Endothelial cell of umbilical vein (primary cell): Measurements from ENCODE around the gene NADSYN1. TPM values are rescaled to one million over a fixed set of nuclear protein-coding genes. Genes with fewer than 3 reads are reported as not detected.
"Not testable (repeated sequence)": the region's sequence is repeated elsewhere in the genome, so short reads cannot be mapped to it uniquely, and the experiment has no call there.

Experiments
- BruUV-seq: library from RNA; stranded (reverse); fragments of 400-500 nt; replicated peaks from 2 replicates; lab custom pipeline; 2021; lab: Mats Ljungman, UMichigan
- CTCF ChIA-PET: fragments of 300-600, 350-600 bp; sonication (Branson Sonifier 250); formaldehyde crosslinking; loops from one replicate; lab custom pipeline; 2021; ENCODE audit warnings: antibody characterized with exemption, inconsistent platforms; lab: Charles Lee
- POLR2A ChIA-PET: fragments of 300-600, 350-600 bp; sonication (Branson Sonifier 250); formaldehyde crosslinking; loops from one replicate; lab custom pipeline; 2021; ENCODE audit warnings: antibody characterized with exemption, inconsistent platforms; lab: Charles Lee
- DNase-seq: peaks from one replicate; pipeline ENCODE4 v3.0.0-alpha.2; 2011; ENCODE audit warnings: low read depth, low spot score
- FAIRE-seq: peaks from 2 replicates; lab custom pipeline; 2011; peaks lifted over from hg19 to GRCh38; lab: Jason Lieb, UNC
- H2AFZ ChIP-seq: 2 replicates; pipeline ENCODE4 v1.6.0; 2012; ENCODE audit warnings: low read depth, low read length, control low read depth, inconsistent platforms
- H3K27ac ChIP-seq: 2 replicates; pipeline ENCODE4 v1.5.1; 2011; ENCODE audit warnings: low read depth, mild to moderate bottlenecking, control low read depth, low read length, moderate library complexity; ENCODE audit not compliant: insufficient read depth
- H3K27me3 ChIP-seq, 2 experiments: 2 replicates each; pipeline versions ENCODE4 v1.6.0 to v1.6.1; 2011; ENCODE audit warnings: low read length in 2 of 2, mixed read lengths in 1 of 2; ENCODE audit not compliant: control insufficient read depth in 2 of 2, insufficient read depth in 2 of 2
- H3K36me3 ChIP-seq, 2 experiments: 2 replicates in 1 of 2; 3 replicates in 1 of 2; pipeline ENCODE4 v1.5.1; 2011; ENCODE audit warnings: low read length in 2 of 2, mild to moderate bottlenecking in 1 of 2, moderate library complexity in 1 of 2; ENCODE audit not compliant: control insufficient read depth in 2 of 2, insufficient read depth in 2 of 2; ENCODE audit errors: extremely low read depth in 1 of 2
- H3K4me1 ChIP-seq: 3 replicates; pipeline ENCODE4 v1.5.1; 2011; ENCODE audit warnings: mild to moderate bottlenecking, low read length; ENCODE audit not compliant: control insufficient read depth, insufficient read depth; ENCODE audit errors: extremely low read depth
- H3K4me2 ChIP-seq: 2 replicates; pipeline ENCODE4 v1.6.1; 2011; ENCODE audit warnings: low read length, control low read depth, mixed read lengths; ENCODE audit not compliant: insufficient read depth
- H3K4me3 ChIP-seq, 3 experiments: fragments of 200-600 bp in 1 of 3; sonication (generic), shearing (Covaris generic) in 1 of 3; replicated peaks in 1 of 3; 2 replicates each; pipeline ENCODE4 v1.5.1; 2011 to 2016; ENCODE audit warnings: control low read depth in 3 of 3, low read length in 3 of 3, mild to moderate bottlenecking in 2 of 3, inconsistent platforms in 1 of 3, low read depth in 1 of 3, moderate library complexity in 1 of 3; ENCODE audit not compliant: insufficient read depth in 1 of 3
- H3K79me2 ChIP-seq: 2 replicates; pipeline ENCODE4 v1.6.0; 2012; ENCODE audit warnings: low read length, inconsistent platforms; ENCODE audit not compliant: control insufficient read depth, insufficient read depth
- H3K9ac ChIP-seq: replicated peaks from 2 replicates; pipeline ENCODE3; 2011; ENCODE audit warnings: low read length, control low read depth; ENCODE audit not compliant: insufficient read depth; ENCODE audit errors: extremely low read depth
- H3K9me1 ChIP-seq: replicated peaks from 3 replicates; pipeline ENCODE4 v1.6.0; 2011; ENCODE audit warnings: mild to moderate bottlenecking, low read length; ENCODE audit not compliant: control insufficient read depth, insufficient read depth; ENCODE audit errors: extremely low read depth
- H3K9me3 ChIP-seq: replicated peaks from 2 replicates; pipeline ENCODE4 v1.5.1; 2012; ENCODE audit warnings: low read length, inconsistent platforms; ENCODE audit not compliant: control insufficient read depth, insufficient read depth
- H4K20me1 ChIP-seq: replicated peaks from 2 replicates; pipeline ENCODE3; 2011; ENCODE audit warnings: mild to moderate bottlenecking, low read length; ENCODE audit not compliant: control insufficient read depth, insufficient read depth; ENCODE audit errors: extremely low read depth
- EZH2 ChIP-seq: IDR thresholded peaks from 2 replicates; pipeline ENCODE4 v1.6.1; 2012; ENCODE audit warnings: borderline replicate concordance, low read depth, mild to moderate bottlenecking, moderate library complexity, low read length, inconsistent platforms; ENCODE audit not compliant: severe bottlenecking
- FOS ChIP-seq: IDR thresholded peaks from 2 replicates; pipeline ENCODE4 v1.6.1; 2011; ENCODE audit warnings: mild to moderate bottlenecking, low read length, moderate library complexity, borderline replicate concordance; ENCODE audit not compliant: insufficient read depth
- GATA2 ChIP-seq: IDR thresholded peaks from 2 replicates; pipeline ENCODE4 v1.7.0; 2011; ENCODE audit warnings: low read depth, mild to moderate bottlenecking, moderate library complexity, mixed read lengths, low read length; ENCODE audit not compliant: insufficient read length, insufficient read depth
- JUN ChIP-seq: IDR thresholded peaks from 2 replicates; pipeline ENCODE4 v1.6.1; 2011; ENCODE audit warnings: borderline replicate concordance, low read depth; ENCODE audit not compliant: insufficient read length, insufficient read depth
- MYC ChIP-seq: IDR thresholded peaks from one replicate; pipeline ENCODE4 v1.6.1; 2011; ENCODE audit warnings: mild to moderate bottlenecking, low read depth, low read length
- POLR2A ChIP-seq: IDR thresholded peaks from 2 replicates; pipeline ENCODE4 v1.6.1; 2012; ENCODE audit warnings: low read depth, mild to moderate bottlenecking, control low read depth, low read length
- POLR2AphosphoS5 ChIP-seq: IDR thresholded peaks from 2 replicates; pipeline ENCODE4 v1.6.1; 2012; ENCODE audit warnings: low read depth, mild to moderate bottlenecking, control low read depth, low read length, moderate library complexity; ENCODE audit not compliant: insufficient read depth
- dilution Hi-C: fragments of 300-500 bp; cut with MboI; formaldehyde crosslinking; loops from one replicate; pipeline ENCODE4 v1.15.0; 2019; ENCODE audit warnings: low sequenced_read_pairs; ENCODE audit not compliant: extremely low pct_ligation_motif_present
- intact Hi-C: fragments of 100-400 bp; cut with micrococcal nuclease; formaldehyde crosslinking; loops from one replicate; pipeline ENCODE4 v1.10.0; 2022
- polyA plus RNA-seq, 4 experiments: library from polyadenylated mRNA; depleted of rRNA in 3 of 4; stranded (reverse) in 3 of 4; unstranded in 1 of 4; fragments of >200 nt; gene quantifications; 2 replicates each; pipeline versions ENCODE4 v1.2.1 to v1.2.3, GENCODE V29; 2011 to 2012; ENCODE audit warnings: missing spikeins in 1 of 4
- total RNA-seq: library from RNA; stranded (reverse); gene quantifications from 2 replicates; pipeline ENCODE4 v1.2.3, GENCODE V29; 2021
- TF ChIP-seq, protein P1 (sequence below), 2 donors: IDR thresholded peaks; 1 replicate in 1 of 2; 2 replicates in 1 of 2; pipeline ENCODE4 v1.5.1; 2011; ENCODE audit warnings: low read length in 2 of 2, mild to moderate bottlenecking in 2 of 2, moderate library complexity in 2 of 2, control low read depth in 1 of 2, inconsistent platforms in 1 of 2, low read depth in 1 of 2; ENCODE audit not compliant: insufficient read depth in 1 of 2; ENCODE audit errors: extremely low read depth in 1 of 2
- TF ChIP-seq, protein P2 (sequence below): IDR thresholded peaks from 2 replicates; pipeline ENCODE4 v1.6.1; 2011; ENCODE audit not compliant: insufficient read depth, insufficient read length

NADSYN1 gene
- total and polyA plus RNA-seq, 2 donors (not counting 3 experiments of a cell fraction or from before 2014, with no cell fraction given) = 77.5 to 99.2 TPM

DNA sequence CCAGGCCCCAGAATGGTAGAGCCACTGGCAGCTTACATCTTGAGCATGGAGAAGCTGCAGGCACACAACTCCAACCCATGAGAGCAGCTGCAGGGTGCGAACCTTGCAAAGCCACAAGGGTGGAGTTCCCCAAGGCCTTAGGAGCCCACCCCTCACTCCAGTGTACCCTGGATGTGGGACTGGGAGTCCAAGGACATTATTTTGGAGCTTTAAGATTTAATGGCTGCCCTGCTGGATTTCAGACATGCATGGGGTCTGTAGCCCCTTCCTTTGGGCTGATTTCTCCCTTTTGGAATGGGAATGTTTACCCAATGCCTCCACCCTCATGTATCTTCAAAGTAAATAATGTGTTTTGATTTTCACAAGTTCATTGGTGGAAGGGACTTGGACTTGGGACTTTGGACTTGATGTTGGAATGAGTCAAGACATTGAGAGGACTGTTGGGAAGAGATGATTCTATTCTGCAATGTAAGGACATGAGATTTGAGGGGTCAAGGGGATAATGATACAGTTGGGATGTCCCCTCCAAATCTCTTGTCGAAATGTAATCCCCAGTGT is 73.0 kb downstream of the NADSYN1 start:
- intact Hi-C loops (no loop called here), dilution Hi-C loops (no loop called here)
- Histone ChIP-seq H3K4me2 (no peak overlapping the region), H3K4me3 (no peak overlapping the region), H3K9me1 (no peaks in the 10 kb centered on the region), H3K36me3 (no peaks in the 10 kb centered on the region), H3K9ac (no peak overlapping the region), H2AFZ (no peak overlapping the region), H3K4me1 (no peaks in the 10 kb centered on the region), H4K20me1 (no peaks in the 10 kb centered on the region), H3K9me3 (no peaks in the 10 kb centered on the region), H3K27ac (no peak overlapping the region), H3K27me3 (no peaks in the 10 kb centered on the region), H3K79me2 (no peaks in the 10 kb centered on the region)
- TF ChIP-seq EZH2 = no peak
- TF ChIP-seq, protein P1, sequence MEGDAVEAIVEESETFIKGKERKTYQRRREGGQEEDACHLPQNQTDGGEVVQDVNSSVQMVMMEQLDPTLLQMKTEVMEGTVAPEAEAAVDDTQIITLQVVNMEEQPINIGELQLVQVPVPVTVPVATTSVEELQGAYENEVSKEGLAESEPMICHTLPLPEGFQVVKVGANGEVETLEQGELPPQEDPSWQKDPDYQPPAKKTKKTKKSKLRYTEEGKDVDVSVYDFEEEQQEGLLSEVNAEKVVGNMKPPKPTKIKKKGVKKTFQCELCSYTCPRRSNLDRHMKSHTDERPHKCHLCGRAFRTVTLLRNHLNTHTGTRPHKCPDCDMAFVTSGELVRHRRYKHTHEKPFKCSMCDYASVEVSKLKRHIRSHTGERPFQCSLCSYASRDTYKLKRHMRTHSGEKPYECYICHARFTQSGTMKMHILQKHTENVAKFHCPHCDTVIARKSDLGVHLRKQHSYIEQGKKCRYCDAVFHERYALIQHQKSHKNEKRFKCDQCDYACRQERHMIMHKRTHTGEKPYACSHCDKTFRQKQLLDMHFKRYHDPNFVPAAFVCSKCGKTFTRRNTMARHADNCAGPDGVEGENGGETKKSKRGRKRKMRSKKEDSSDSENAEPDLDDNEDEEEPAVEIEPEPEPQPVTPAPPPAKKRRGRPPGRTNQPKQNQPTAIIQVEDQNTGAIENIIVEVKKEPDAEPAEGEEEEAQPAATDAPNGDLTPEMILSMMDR (IDR thresholded peaks at IDR 0.05; ENCODE audit: extremely low read depth in 1 of 2, insufficient read depth in 1 of 2, low read depth in 1 of 2, low read length in 2 of 2) = no peak
- no peak for TF ChIP-seq FOS
- TF ChIP-seq POLR2AphosphoS5 = no peak
- TF ChIP-seq GATA2 = no peak
- TF ChIP-seq JUN = no peak
- TF ChIP-seq, protein P2, sequence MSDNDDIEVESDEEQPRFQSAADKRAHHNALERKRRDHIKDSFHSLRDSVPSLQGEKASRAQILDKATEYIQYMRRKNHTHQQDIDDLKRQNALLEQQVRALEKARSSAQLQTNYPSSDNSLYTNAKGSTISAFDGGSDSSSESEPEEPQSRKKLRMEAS = no peak
- TF ChIP-seq MYC = no peak
- TF ChIP-seq POLR2A = no peak
- FAIRE-seq = no peak
- ChIA-PET POLR2A (no interaction called here), CTCF (interaction anchor here (1.3 kb wide), 2 partner anchors 20 to 37 kb away, joined by 3 read pairs; no protein-coding TSS in a partner anchor)
- no peak for DNase-seq
- no TSS peak for BruUV-seq

DNA sequence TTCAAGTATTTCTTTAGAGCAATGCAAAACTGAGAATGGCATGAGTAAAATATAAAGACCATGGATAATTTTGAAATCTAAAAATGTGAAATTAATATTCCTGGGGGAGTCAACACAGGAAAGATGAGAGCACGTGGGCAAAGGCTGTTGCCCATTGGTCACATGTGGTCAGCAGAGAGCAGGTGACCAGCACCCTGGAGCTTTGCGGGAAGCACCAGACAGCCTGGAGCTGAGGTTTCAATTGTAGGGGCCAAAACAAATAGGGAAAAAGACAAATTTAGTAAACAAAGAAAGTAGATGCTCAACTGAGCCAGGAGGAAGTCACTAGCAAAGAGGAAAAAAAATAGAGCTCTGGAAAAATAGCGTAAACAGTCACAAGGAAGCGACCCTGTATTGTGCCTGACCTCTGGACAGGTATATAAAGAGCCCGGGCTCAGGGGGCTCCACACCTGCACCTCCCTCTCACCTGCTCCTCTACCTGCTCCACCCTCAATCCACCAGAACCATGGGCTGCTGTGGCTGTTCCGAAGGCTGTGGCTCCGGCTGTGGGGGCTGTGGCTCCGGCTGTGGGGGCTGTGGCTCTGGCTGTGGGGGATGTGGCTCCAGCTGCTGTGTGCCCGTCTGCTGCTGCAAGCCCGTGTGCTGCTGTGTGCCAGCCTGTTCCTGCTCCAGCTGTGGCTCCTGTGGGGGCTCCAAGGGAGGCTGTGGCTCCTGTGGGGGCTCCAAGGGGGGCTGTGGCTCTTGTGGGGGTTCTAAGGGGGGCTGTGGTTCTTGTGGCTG is 74.0 kb downstream of the NADSYN1 start, which contains the start of gene KRTAP5-7:
TSS of gene KRTAP5-7 (plus strand) at position 472 of the 780 bp plus-strand sequence. CDS start at position 506, 34 bp downstream.
- H4K20me1 ChIP-seq, H3K4me1 ChIP-seq, H3K36me3 ChIP-seq, H3K9ac ChIP-seq, H2AFZ ChIP-seq, dilution Hi-C loops, H3K9me3 ChIP-seq, H3K9me1 ChIP-seq, H3K4me3 ChIP-seq, POLR2A ChIA-PET, H3K27me3 ChIP-seq, BruUV-seq, intact Hi-C loops, H3K27ac ChIP-seq, FAIRE-seq, H3K79me2 ChIP-seq, H3K4me2 ChIP-seq, DNase-seq: not testable (repeated sequence)
- CTCF ChIA-PET = interaction anchor here (1.3 kb wide), 1 partner anchor 21 kb away, joined by 3 read pairs; no protein-coding TSS in a partner anchor
